CD1c-positive myeloid dendritic cell (primary cell): ENCODE results near the gene CDKN2A.

Experiments used
- DNase-seq: peaks from one replicate; pipeline ENCODE4 v3.0.0-alpha.2; 2016; ENCODE audit errors: extremely low spot score

CDKN2A gene

GRCh38 chr9:22005702-22006606 is 11.8 kb upstream of the CDKN2A start:
- no peak for DNase-seq

GRCh38 chr9:22005021-22005701 is 11.0 kb upstream of the CDKN2A start:
- no peak for DNase-seq

GRCh38 chr9:22002038-22002437 is 7.8 kb upstream of the CDKN2A start:
- DNase-seq = no peak

GRCh38 chr9:21998026-21998425 is 3.8 kb upstream of the CDKN2A start:
- no peak for DNase-seq

GRCh38 chr9:21997480-21997879 is 3.3 kb upstream of the CDKN2A start:
- no peak for DNase-seq

- no peak for DNase-seq
These were observed 2.7 kb upstream of the CDKN2A start for GRCh38 chr9:21996858-21997257.

- DNase-seq = no peak
These were observed 2.2 kb upstream of the CDKN2A start for GRCh38 chr9:21996438-21996837.

GRCh38 chr9:21995666-21996398 is 1.6 kb upstream of the CDKN2A start:
- peak; percentile 63 for DNase-seq

GRCh38 chr9:21995006-21995665 is 944 bp upstream of the CDKN2A start:
- peak; percentile 93 for DNase-seq

GRCh38 chr9:21994556-21995005 is 389 bp upstream of the CDKN2A start, which contains the start of gene CDKN2B-AS1:
Gene CDKN2B-AS1 (plus strand): TSS chr9:21994791.
- peak; percentile 46 for DNase-seq

- no peak for DNase-seq
These were observed 1.2 kb downstream of the CDKN2A start for GRCh38 chr9:21993007-21993406.

- DNase-seq = no peak
These were observed 2.9 kb downstream of the CDKN2A start for GRCh38 chr9:21991072-21991959.

- no peak for DNase-seq
These were observed 4.6 kb downstream of the CDKN2A start for GRCh38 chr9:21989440-21990189.

- no peak for DNase-seq
These were observed 5.9 kb downstream of the CDKN2A start for GRCh38 chr9:21988056-21988990.

GRCh38 chr9:21985964-21986667 is 8.1 kb downstream of the CDKN2A start:
- no peak for DNase-seq

- no peak for DNase-seq
These were observed 10.1 kb downstream of the CDKN2A start for GRCh38 chr9:21984101-21984500.

- DNase-seq = peak; percentile 82
These were observed 10.6 kb downstream of the CDKN2A start for GRCh38 chr9:21983561-21983935.
